GM23338 (cell line): ENCODE data around the gene SLC48A1. TPM values are rescaled to one million over a fixed set of nuclear protein-coding genes. Genes with fewer than 3 reads are reported as not detected.

Experiments
- ATAC-seq: fragments of 200-7000 bp; cut with Tn5 transposase; 3 replicates; pipeline ENCODE4 v1.9.1; 2020
- DNase-seq: peaks from one replicate; pipeline ENCODE4 v3.0.0-alpha.2; 2015; ENCODE audit warnings: low spot score
- H2AFZ ChIP-seq: fragments of 200-600 bp; sonication (generic); 2 replicates; pipeline ENCODE4 v1.8.0; 2016; ENCODE audit warnings: antibody characterized with exemption, mild to moderate bottlenecking, moderate library complexity
- H3F3A ChIP-seq: fragments of 200-600 bp; sonication (generic); replicated peaks from 2 replicates; pipeline ENCODE4 v1.8.0; 2017; ENCODE audit warnings: antibody characterized with exemption, mixed run types, low read depth
- H3K27ac ChIP-seq: fragments of 200-600 bp; sonication (generic); 2 replicates; pipeline ENCODE4 v1.6.1; 2016; ENCODE audit warnings: low read depth
- H3K27me3 ChIP-seq: fragments of 200-600 bp; sonication (generic); 2 replicates; pipeline ENCODE4 v1.8.0; 2016; ENCODE audit warnings: mild to moderate bottlenecking, mixed run types, moderate library complexity; ENCODE audit not compliant: insufficient read depth
- H3K36me3 ChIP-seq: fragments of 200-600 bp; sonication (generic); 2 replicates; pipeline ENCODE4 v1.8.0; 2016; ENCODE audit warnings: mild to moderate bottlenecking; ENCODE audit not compliant: insufficient read depth
- H3K4me1 ChIP-seq: fragments of 200-600 bp; sonication (generic); 2 replicates; pipeline ENCODE4 v1.8.0; 2016; ENCODE audit warnings: mild to moderate bottlenecking, moderate library complexity; ENCODE audit not compliant: insufficient read depth
- H3K4me2 ChIP-seq: fragments of 200-600 bp; sonication (generic); 2 replicates; pipeline ENCODE4 v1.7.1; 2017; ENCODE audit warnings: mixed run types
- H3K4me3 ChIP-seq: fragments of 200-600 bp; sonication (generic); 2 replicates; pipeline ENCODE4 v1.6.1; 2016; ENCODE audit warnings: mixed run types
- H3K79me2 ChIP-seq: fragments of 200-600 bp; sonication (generic); replicated peaks from 2 replicates; pipeline ENCODE4 v1.8.0; 2017; ENCODE audit warnings: mild to moderate bottlenecking; ENCODE audit not compliant: insufficient read depth
- H3K9me2 ChIP-seq: fragments of 200-600 bp; sonication (generic); 2 replicates; pipeline ENCODE4 v1.8.0; 2017; ENCODE audit not compliant: insufficient read depth
- H4K20me1 ChIP-seq: fragments of 200-600 bp; sonication (generic); replicated peaks from 2 replicates; pipeline ENCODE4 v1.8.0; 2017; ENCODE audit warnings: mild to moderate bottlenecking; ENCODE audit not compliant: insufficient read depth
- H3K27ac Mint-ChIP-seq: 2 replicates; pipeline ENCODE4 v1.8.0; 2020; ENCODE audit warnings: inconsistent platforms, mild to moderate bottlenecking, moderate library complexity, mixed read lengths
- H3K27me3 Mint-ChIP-seq: 3 replicates; pipeline ENCODE4 v1.8.0; 2022; ENCODE audit warnings: low read depth, mild to moderate bottlenecking, moderate library complexity, mixed read lengths, inconsistent platforms; ENCODE audit not compliant: insufficient read depth, poor library complexity
- H3K36me3 Mint-ChIP-seq: 3 replicates; pipeline ENCODE4 v1.8.0; 2021; ENCODE audit warnings: low read depth, mild to moderate bottlenecking, inconsistent platforms, moderate library complexity, mixed read lengths
- H3K4me1 Mint-ChIP-seq: 3 replicates; pipeline ENCODE4 v1.8.0; 2020; ENCODE audit warnings: mild to moderate bottlenecking, inconsistent platforms, mixed read lengths
- H3K4me3 Mint-ChIP-seq: 3 replicates; pipeline ENCODE4 v1.8.0; 2021; ENCODE audit warnings: moderate library complexity, mild to moderate bottlenecking, inconsistent platforms, mixed read lengths
- H3K9me3 Mint-ChIP-seq: 3 replicates; pipeline ENCODE4 v1.8.0; 2020; ENCODE audit warnings: moderate library complexity, mild to moderate bottlenecking, inconsistent platforms, mixed read lengths
- JUNB ChIP-seq: IDR thresholded peaks from one replicate; pipeline ENCODE4 v1.6.1; 2016; ENCODE audit warnings: antibody characterized with exemption; ENCODE audit not compliant: unreplicated experiment
- NANOG ChIP-seq: IDR thresholded peaks from 2 replicates; pipeline ENCODE4 v1.6.1; 2016; ENCODE audit warnings: antibody characterized with exemption, borderline replicate concordance
- STAT1 ChIP-seq: IDR thresholded peaks from one replicate; pipeline ENCODE4 v1.6.1; 2016; ENCODE audit warnings: antibody characterized with exemption; ENCODE audit not compliant: unreplicated experiment
- ZNF114 ChIP-seq: fragments of 250-450 bp; sonication (Bioruptor Pico); IDR thresholded peaks from 2 replicates; pipeline ENCODE4 v1.5.0; 2020; ENCODE audit warnings: mild to moderate bottlenecking, moderate library complexity
- ZNF331 ChIP-seq: fragments of 250-450 bp; sonication (Bioruptor Pico); IDR thresholded peaks from 2 replicates; pipeline ENCODE4 v1.5.0; 2020; ENCODE audit warnings: low read depth, mild to moderate bottlenecking, moderate library complexity
- polyA plus RNA-seq: library from polyadenylated mRNA; unstranded; fragments of >200 nt; fragmentation: Nextera tagmentation; extraction: Ambion mirVana; gene quantifications from 2 replicates; pipeline ENCODE4 v1.2.1, GENCODE V29; 2016
- total RNA-seq: library from RNA; depleted of rRNA; stranded (reverse); fragments of >200 nt; shearing (Covaris generic); gene quantifications from 2 replicates; pipeline ENCODE4 v1.2.3, GENCODE V29; 2014
- TF ChIP-seq, protein P1 (sequence below): IDR thresholded peaks from 2 replicates; pipeline ENCODE4 v1.6.1; 2016; ENCODE audit warnings: antibody characterized with exemption
- TF ChIP-seq, protein P2 (sequence below): fragments of 250-450 bp; sonication (Bioruptor Pico); IDR thresholded peaks from 2 replicates; pipeline ENCODE4 v1.5.0; 2020; ENCODE audit warnings: mild to moderate bottlenecking, moderate library complexity
- TF ChIP-seq, protein P3 (sequence below), 2 experiments: fragments of 200-600 bp in 1 of 2; sonication (generic) in 1 of 2; conservative IDR thresholded peaks; 2 replicates each; pipeline versions ENCODE4 v1.5.1 to v1.6.1; 2016 to 2017; ENCODE audit warnings: antibody characterized with exemption in 2 of 2, low read depth in 2 of 2, mild to moderate bottlenecking in 2 of 2, moderate library complexity in 1 of 2

Gene SLC48A1
- total and polyA plus RNA-seq, 2 experiments from 2014 or later, result 5.8 to 9.0 TPM

DNA sequence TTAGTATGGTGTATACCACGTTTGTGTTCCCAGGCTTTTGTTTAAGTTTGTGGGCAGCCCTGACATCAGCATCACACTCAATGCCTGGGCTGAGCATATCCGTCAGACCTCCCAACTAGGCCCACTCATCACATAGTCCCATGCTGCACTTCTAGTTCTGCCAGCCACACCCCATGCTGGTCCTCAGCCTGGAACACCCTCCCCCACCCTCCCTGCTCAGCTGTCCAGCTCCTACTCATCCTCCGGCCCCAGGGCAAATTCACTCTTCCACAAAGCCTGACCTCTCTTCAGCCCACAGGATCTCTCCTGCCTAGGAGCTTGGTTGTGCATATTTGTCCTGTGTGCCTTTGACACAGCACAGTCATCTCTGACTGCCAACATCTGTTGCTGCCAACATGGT, 43.8 kb upstream of the SLC48A1 start:
- H3K36me3 ChIP-seq, result no peaks in the 10 kb centered on the region
- H2AFZ ChIP-seq, result no peak overlapping the region
- Mint-ChIP-seq H3K27ac (no peak overlapping the region), H3K9me3 (no peaks in the 10 kb centered on the region), H3K4me3 (no peak overlapping the region), H3K36me3 (no peaks in the 10 kb centered on the region; the same call in 2 of the 3 replicates), H3K27me3 (peaks cover 8% of the 10 kb centered on the region), H3K4me1 (peaks cover 2% of the 10 kb centered on the region)
- no peaks in the 10 kb centered on the region for H3K79me2 ChIP-seq
- no peaks in the 10 kb centered on the region for H4K20me1 ChIP-seq
- 0 out of 2 replicates have a peak, but pooled peaks cover 2% of the 10 kb centered on the region for H3K4me1 ChIP-seq
- TF ChIP-seq, protein P1, sequence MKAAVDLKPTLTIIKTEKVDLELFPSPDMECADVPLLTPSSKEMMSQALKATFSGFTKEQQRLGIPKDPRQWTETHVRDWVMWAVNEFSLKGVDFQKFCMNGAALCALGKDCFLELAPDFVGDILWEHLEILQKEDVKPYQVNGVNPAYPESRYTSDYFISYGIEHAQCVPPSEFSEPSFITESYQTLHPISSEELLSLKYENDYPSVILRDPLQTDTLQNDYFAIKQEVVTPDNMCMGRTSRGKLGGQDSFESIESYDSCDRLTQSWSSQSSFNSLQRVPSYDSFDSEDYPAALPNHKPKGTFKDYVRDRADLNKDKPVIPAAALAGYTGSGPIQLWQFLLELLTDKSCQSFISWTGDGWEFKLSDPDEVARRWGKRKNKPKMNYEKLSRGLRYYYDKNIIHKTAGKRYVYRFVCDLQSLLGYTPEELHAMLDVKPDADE, result no peak
- TF ChIP-seq, protein P2, sequence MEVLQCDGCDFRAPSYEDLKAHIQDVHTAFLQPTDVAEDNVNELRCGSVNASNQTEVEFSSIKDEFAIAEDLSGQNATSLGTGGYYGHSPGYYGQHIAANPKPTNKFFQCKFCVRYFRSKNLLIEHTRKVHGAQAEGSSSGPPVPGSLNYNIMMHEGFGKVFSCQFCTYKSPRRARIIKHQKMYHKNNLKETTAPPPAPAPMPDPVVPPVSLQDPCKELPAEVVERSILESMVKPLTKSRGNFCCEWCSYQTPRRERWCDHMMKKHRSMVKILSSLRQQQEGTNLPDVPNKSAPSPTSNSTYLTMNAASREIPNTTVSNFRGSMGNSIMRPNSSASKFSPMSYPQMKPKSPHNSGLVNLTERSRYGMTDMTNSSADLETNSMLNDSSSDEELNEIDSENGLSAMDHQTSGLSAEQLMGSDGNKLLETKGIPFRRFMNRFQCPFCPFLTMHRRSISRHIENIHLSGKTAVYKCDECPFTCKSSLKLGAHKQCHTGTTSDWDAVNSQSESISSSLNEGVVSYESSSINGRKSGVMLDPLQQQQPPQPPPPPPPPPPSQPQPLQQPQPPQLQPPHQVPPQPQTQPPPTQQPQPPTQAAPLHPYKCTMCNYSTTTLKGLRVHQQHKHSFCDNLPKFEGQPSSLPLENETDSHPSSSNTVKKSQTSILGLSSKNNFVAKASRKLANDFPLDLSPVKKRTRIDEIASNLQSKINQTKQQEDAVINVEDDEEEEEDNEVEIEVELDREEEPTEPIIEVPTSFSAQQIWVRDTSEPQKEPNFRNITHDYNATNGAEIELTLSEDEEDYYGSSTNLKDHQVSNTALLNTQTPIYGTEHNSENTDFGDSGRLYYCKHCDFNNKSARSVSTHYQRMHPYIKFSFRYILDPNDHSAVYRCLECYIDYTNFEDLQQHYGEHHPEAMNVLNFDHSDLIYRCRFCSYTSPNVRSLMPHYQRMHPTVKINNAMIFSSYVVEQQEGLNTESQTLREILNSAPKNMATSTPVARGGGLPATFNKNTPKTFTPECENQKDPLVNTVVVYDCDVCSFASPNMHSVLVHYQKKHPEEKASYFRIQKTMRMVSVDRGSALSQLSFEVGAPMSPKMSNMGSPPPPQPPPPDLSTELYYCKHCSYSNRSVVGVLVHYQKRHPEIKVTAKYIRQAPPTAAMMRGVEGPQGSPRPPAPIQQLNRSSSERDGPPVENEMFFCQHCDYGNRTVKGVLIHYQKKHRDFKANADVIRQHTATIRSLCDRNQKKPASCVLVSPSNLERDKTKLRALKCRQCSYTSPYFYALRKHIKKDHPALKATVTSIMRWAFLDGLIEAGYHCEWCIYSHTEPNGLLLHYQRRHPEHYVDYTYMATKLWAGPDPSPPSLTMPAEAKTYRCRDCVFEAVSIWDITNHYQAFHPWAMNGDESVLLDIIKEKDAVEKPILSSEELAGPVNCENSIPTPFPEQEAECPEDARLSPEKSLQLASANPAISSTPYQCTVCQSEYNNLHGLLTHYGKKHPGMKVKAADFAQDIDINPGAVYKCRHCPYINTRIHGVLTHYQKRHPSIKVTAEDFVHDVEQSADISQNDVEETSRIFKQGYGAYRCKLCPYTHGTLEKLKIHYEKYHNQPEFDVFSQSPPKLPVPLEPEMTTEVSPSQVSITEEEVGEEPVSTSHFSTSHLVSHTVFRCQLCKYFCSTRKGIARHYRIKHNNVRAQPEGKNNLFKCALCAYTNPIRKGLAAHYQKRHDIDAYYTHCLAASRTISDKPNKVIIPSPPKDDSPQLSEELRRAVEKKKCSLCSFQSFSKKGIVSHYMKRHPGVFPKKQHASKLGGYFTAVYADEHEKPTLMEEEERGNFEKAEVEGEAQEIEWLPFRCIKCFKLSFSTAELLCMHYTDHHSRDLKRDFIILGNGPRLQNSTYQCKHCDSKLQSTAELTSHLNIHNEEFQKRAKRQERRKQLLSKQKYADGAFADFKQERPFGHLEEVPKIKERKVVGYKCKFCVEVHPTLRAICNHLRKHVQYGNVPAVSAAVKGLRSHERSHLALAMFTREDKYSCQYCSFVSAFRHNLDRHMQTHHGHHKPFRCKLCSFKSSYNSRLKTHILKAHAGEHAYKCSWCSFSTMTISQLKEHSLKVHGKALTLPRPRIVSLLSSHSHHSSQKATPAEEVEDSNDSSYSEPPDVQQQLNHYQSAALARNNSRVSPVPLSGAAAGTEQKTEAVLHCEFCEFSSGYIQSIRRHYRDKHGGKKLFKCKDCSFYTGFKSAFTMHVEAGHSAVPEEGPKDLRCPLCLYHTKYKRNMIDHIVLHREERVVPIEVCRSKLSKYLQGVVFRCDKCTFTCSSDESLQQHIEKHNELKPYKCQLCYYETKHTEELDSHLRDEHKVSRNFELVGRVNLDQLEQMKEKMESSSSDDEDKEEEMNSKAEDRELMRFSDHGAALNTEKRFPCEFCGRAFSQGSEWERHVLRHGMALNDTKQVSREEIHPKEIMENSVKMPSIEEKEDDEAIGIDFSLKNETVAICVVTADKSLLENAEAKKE (CRISPR knock-in tag), result no peak
- TF ChIP-seq, protein P3, sequence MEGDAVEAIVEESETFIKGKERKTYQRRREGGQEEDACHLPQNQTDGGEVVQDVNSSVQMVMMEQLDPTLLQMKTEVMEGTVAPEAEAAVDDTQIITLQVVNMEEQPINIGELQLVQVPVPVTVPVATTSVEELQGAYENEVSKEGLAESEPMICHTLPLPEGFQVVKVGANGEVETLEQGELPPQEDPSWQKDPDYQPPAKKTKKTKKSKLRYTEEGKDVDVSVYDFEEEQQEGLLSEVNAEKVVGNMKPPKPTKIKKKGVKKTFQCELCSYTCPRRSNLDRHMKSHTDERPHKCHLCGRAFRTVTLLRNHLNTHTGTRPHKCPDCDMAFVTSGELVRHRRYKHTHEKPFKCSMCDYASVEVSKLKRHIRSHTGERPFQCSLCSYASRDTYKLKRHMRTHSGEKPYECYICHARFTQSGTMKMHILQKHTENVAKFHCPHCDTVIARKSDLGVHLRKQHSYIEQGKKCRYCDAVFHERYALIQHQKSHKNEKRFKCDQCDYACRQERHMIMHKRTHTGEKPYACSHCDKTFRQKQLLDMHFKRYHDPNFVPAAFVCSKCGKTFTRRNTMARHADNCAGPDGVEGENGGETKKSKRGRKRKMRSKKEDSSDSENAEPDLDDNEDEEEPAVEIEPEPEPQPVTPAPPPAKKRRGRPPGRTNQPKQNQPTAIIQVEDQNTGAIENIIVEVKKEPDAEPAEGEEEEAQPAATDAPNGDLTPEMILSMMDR (conservative IDR thresholded peaks at IDR 0.05; ENCODE audit: low read depth in 2 of 2), result no peak
- TF ChIP-seq JUNB, result no peak
- no peak for TF ChIP-seq ZNF331 (CRISPR knock-in tag)
- no peak for TF ChIP-seq STAT1
- TF ChIP-seq ZNF114 (CRISPR knock-in tag), result no peak
- no peak for TF ChIP-seq NANOG
- ATAC-seq (no peak), DNase-seq (no peak)
- no peaks in the 10 kb centered on the region for H3K27me3 ChIP-seq
- no peak overlapping the region for H3K4me3 ChIP-seq
- H3F3A ChIP-seq, result no peaks in the 10 kb centered on the region
- no peaks in the 10 kb centered on the region for H3K9me2 ChIP-seq
- H3K27ac ChIP-seq, result no peak overlapping the region
- no peak overlapping the region for H3K4me2 ChIP-seq
